GM12878 (cell line): ENCODE measurements around the gene GEMIN7. TPM values are rescaled to one million over a fixed set of nuclear protein-coding genes. Genes with fewer than 3 reads are reported as not detected.

Experiments
- ASH2L ChIP-seq: fragments of 300-600, 200-600 bp; sonication (generic); IDR thresholded peaks from 2 replicates; pipeline ENCODE4 v1.6.1; 2017; ENCODE audit warnings: low read depth, mild to moderate bottlenecking, borderline replicate concordance
- ATF3 ChIP-seq: IDR thresholded peaks from 2 replicates; pipeline ENCODE4 v1.6.1; 2011; ENCODE audit warnings: low read depth, mild to moderate bottlenecking, low read length, moderate library complexity, borderline replicate concordance; ENCODE audit errors: extremely low read depth
- BCLAF1 ChIP-seq: fragments of 450-650 bp; IDR thresholded peaks from 2 replicates; pipeline ENCODE4 v1.6.1; 2017; ENCODE audit warnings: antibody characterized with exemption, mild to moderate bottlenecking, moderate library complexity
- ESRRA ChIP-seq: IDR thresholded peaks from 2 replicates; pipeline ENCODE4 v1.6.1; 2012; ENCODE audit warnings: mild to moderate bottlenecking, low read length, improper control_type of control experiment
- ETV6 ChIP-seq, 2 experiments: fragments of 450-650 bp in 1 of 2; IDR thresholded peaks in 1 of 2; conservative IDR thresholded peaks in 1 of 2; 2 replicates each; pipeline ENCODE4 v1.6.1; 2014; ENCODE audit warnings: antibody characterized with exemption in 1 of 2, borderline replicate concordance in 1 of 2, low read depth in 1 of 2, mild to moderate bottlenecking in 1 of 2, moderate library complexity in 1 of 2
- EZH2 ChIP-seq: IDR thresholded peaks from 2 replicates; pipeline ENCODE4 v1.6.1; 2012; ENCODE audit warnings: low read depth, mild to moderate bottlenecking, control low read depth, inconsistent platforms, low read length, borderline replicate concordance; ENCODE audit not compliant: control insufficient read depth
- IKZF2 ChIP-seq, 2 experiments: fragments of 450-650 bp; IDR thresholded peaks; 2 replicates each; pipeline ENCODE4 v1.6.1; 2017; ENCODE audit warnings: mild to moderate bottlenecking in 2 of 2, moderate library complexity in 2 of 2
- IRF5 ChIP-seq: fragments of 450-650 bp; IDR thresholded peaks from 2 replicates; pipeline ENCODE4 v1.6.1; 2017; ENCODE audit warnings: borderline replicate concordance
- MEF2A ChIP-seq: IDR thresholded peaks from 2 replicates; pipeline ENCODE4 v1.6.1; 2011; ENCODE audit warnings: low read depth, mild to moderate bottlenecking, low read length, moderate library complexity; ENCODE audit not compliant: insufficient read depth
- NBN ChIP-seq: fragments of 450-650 bp; IDR thresholded peaks from 2 replicates; pipeline ENCODE4 v1.6.1; 2016
- NR2C2 ChIP-seq: IDR thresholded peaks from 2 replicates; pipeline ENCODE4 v1.6.1; 2011; ENCODE audit warnings: borderline replicate concordance, low read depth; ENCODE audit not compliant: control insufficient read depth, insufficient read length
- RBBP5 ChIP-seq: fragments of 200-600 bp; sonication (generic); conservative IDR thresholded peaks from 2 replicates; pipeline ENCODE4 v1.6.1; 2016
- RCOR1 ChIP-seq: conservative IDR thresholded peaks from 2 replicates; pipeline ENCODE4 v1.6.1; 2012; ENCODE audit warnings: low read depth, low read length, improper control_type of control experiment
- RELA ChIP-seq: fragments of 450-650 bp; IDR thresholded peaks from 2 replicates; pipeline ENCODE4 v1.8.0; 2014; ENCODE audit warnings: borderline replicate concordance; ENCODE audit not compliant: partially characterized antibody
- SIX5 ChIP-seq: IDR thresholded peaks from 2 replicates; pipeline ENCODE4 v1.6.1; 2011; ENCODE audit warnings: mild to moderate bottlenecking, low read depth, low read length, moderate library complexity; ENCODE audit not compliant: severe bottlenecking
- SMC3 ChIP-seq: IDR thresholded peaks from 2 replicates; pipeline ENCODE4 v1.6.1; 2011; ENCODE audit warnings: low read length, improper control_type of control experiment, borderline replicate concordance
- SP1 ChIP-seq: IDR thresholded peaks from one replicate; pipeline ENCODE4 v1.6.1; 2011; ENCODE audit warnings: low read depth, low read length
- SREBF2 ChIP-seq: IDR thresholded peaks from 2 replicates; pipeline ENCODE4 v1.6.1; 2012; ENCODE audit warnings: mild to moderate bottlenecking, low read length
- TCF7 ChIP-seq: IDR thresholded peaks from 2 replicates; pipeline ENCODE4 v1.6.1; 2014; ENCODE audit warnings: antibody characterized with exemption, borderline replicate concordance
- USF1 ChIP-seq: IDR thresholded peaks from 2 replicates; pipeline ENCODE4 v1.6.1; 2011; ENCODE audit warnings: borderline replicate concordance, low read depth, mild to moderate bottlenecking, moderate library complexity, mixed read lengths, low read length; ENCODE audit not compliant: insufficient read depth; ENCODE audit errors: extremely low read length
- WRNIP1 ChIP-seq: IDR thresholded peaks from 2 replicates; pipeline ENCODE4 v1.6.1; 2011; ENCODE audit warnings: low read depth, low read length, improper control_type of control experiment, borderline replicate concordance
- YY1 ChIP-seq: IDR thresholded peaks from 2 replicates; pipeline ENCODE4 v1.6.1; 2011; ENCODE audit warnings: low read depth, mild to moderate bottlenecking, low read length
- ZNF207 ChIP-seq: fragments of 450-650 bp; IDR thresholded peaks from 2 replicates; pipeline ENCODE4 v1.6.1; 2014; ENCODE audit warnings: antibody characterized with exemption, mild to moderate bottlenecking, borderline replicate concordance
- ZNF274 ChIP-seq: IDR thresholded peaks from one replicate; pipeline ENCODE4 v1.8.0; 2011; ENCODE audit not compliant: insufficient read length, insufficient read depth
- ZZZ3 ChIP-seq: IDR thresholded peaks from 2 replicates; pipeline ENCODE4 v1.6.1; 2011; ENCODE audit warnings: low read depth; ENCODE audit not compliant: control insufficient read depth, insufficient read length
- polyA plus RNA-seq, 11 experiments: library from polyadenylated mRNA; depleted of rRNA in 4 of 11; unstranded in 6 of 11; stranded (reverse) in 5 of 11; fragments of >200 nt; fragmentation: Nextera tagmentation in 4 of 11; fragmentation: Illumina TruSeq in 1 of 11; extraction: Ambion mirVana in 4 of 11; extraction: Trizol in 1 of 11; gene quantifications; 1 replicate in 1 of 11; 2 replicates in 10 of 11; pipeline versions ENCODE4 v1.2.1 to v1.2.3, GENCODE V29; 2011 to 2016; ENCODE audit warnings: inconsistent platforms in 2 of 11, missing spikeins in 2 of 11, low read depth in 1 of 11
- total RNA-seq, 4 experiments: library from RNA; depleted of rRNA in 3 of 4; stranded (reverse); fragments of >200 nt in 3 of 4; fragmentation: Illumina TruSeq in 1 of 4; extraction: Trizol in 1 of 4; gene quantifications; 2 replicates each; pipeline versions ENCODE4 v1.2.1 to v1.2.3, GENCODE V29; 2013 to 2021

The GEMIN7 gene
- total and polyA plus RNA-seq, 10 of the 15 experiments (the other 5 are each of a cell fraction or from before 2014, with no cell fraction given): 21.1 to 76.7 (median 44.9) TPM

- no peak for TF ChIP-seq BCLAF1
- TF ChIP-seq SREBF2: peak; percentile 51
- TF ChIP-seq NR2C2: no peak
- no peak for TF ChIP-seq SMC3
- TF ChIP-seq ZNF207: no peak
- TF ChIP-seq ESRRA: no peak
- no peak for TF ChIP-seq TCF7
- no peak for TF ChIP-seq ATF3
- no peak for TF ChIP-seq RBBP5
- 0 out of 2 replicates have a peak, but pooled peaks have one; percentile 53 for TF ChIP-seq MEF2A
- TF ChIP-seq WRNIP1: no peak
- TF ChIP-seq ZZZ3: no peak
- peak; percentile 21 for TF ChIP-seq SIX5
- TF ChIP-seq NBN: peak; percentile 86; the same call in 1 of the 2 replicates
- no peak for TF ChIP-seq RCOR1
- no peak for TF ChIP-seq IRF5
- peak; percentile 59 for TF ChIP-seq RELA
- TF ChIP-seq YY1: no peak; the same call in 1 of the 2 replicates
- TF ChIP-seq EZH2: no peak
- no peak for TF ChIP-seq ZNF274
- no peak for TF ChIP-seq ASH2L
- no peak for TF ChIP-seq ETV6 (conservative IDR thresholded peaks at IDR 0.05 in 1 of 2, IDR thresholded peaks at IDR 0.05 in 1 of 2; ENCODE audit: borderline replicate concordance in 1 of 2, low read depth in 1 of 2)
- no peak for TF ChIP-seq USF1
- TF ChIP-seq IKZF2 (IDR thresholded peaks at IDR 0.05): no peak
- peak; percentile 25 for TF ChIP-seq SP1
These were observed 39.8 kb upstream of the GEMIN7 start, which contains the start of gene CLASRP (continued) for GRCh38 chr19:45038931-45039893.
